Activated CD4-positive, alpha-beta T cell treated with anti-CD3 and anti-CD28 coated beads, Interleukin-2, Interleukin-6, amounts not matched to agents 100 ng/mL and 50 ng/mL, durations not matched to agents 16 hours and 8 hours (primary cell): ENCODE data around the gene NBEA.
"Not testable (repeated sequence)": the region's sequence is repeated elsewhere in the genome, so short reads cannot be mapped to it uniquely, and the experiment has no call there.

Experiments used
- DNase-seq: peaks from one replicate; pipeline ENCODE4 v3.0.0-alpha.2; 2020

NBEA gene

GRCh38 chr13:34941835-34942731 lies at the start of gene NBEA:
NBEA (plus strand) TSS chr13:34942270; CDS start chr13:34942821, 551 bp downstream.
- DNase-seq: peak; percentile 76

- no peak for DNase-seq
Measured at GRCh38 chr13:34894756-34895155, 47.3 kb upstream of the NBEA start.

GRCh38 chr13:34897220-34897619 lies 44.9 kb upstream of the NBEA start:
- no peak for DNase-seq

- DNase-seq: no peak
Measured at GRCh38 chr13:34899888-34900287, 42.2 kb upstream of the NBEA start.

GRCh38 chr13:34900288-34900739 lies 41.8 kb upstream of the NBEA start:
- DNase-seq: no peak

GRCh38 chr13:34901572-34901971 lies 40.5 kb upstream of the NBEA start:
- no peak for DNase-seq

GRCh38 chr13:34911159-34911558 lies 30.9 kb upstream of the NBEA start:
- DNase-seq: no peak

- DNase-seq: no peak
Measured at GRCh38 chr13:34913040-34913439, 29.0 kb upstream of the NBEA start.

GRCh38 chr13:34914416-34914815 lies 27.7 kb upstream of the NBEA start:
- no peak for DNase-seq

GRCh38 chr13:34926508-34926907 lies 15.6 kb upstream of the NBEA start:
- no peak for DNase-seq

- not testable (repeated sequence) for DNase-seq
Measured at GRCh38 chr13:34928676-34929075, 13.4 kb upstream of the NBEA start.

GRCh38 chr13:34931572-34931971 lies 10.5 kb upstream of the NBEA start:
- DNase-seq: no peak

- DNase-seq: no peak
Measured at GRCh38 chr13:34933349-34933748, 8.7 kb upstream of the NBEA start.

GRCh38 chr13:34933786-34934185 lies 8.3 kb upstream of the NBEA start:
- DNase-seq: no peak

GRCh38 chr13:34935841-34936240 lies 6.2 kb upstream of the NBEA start:
- DNase-seq: no peak

- no peak for DNase-seq
Measured at GRCh38 chr13:34939771-34940170, 2.3 kb upstream of the NBEA start.

- DNase-seq: no peak
Measured at GRCh38 chr13:34941436-34941834, 635 bp upstream of the NBEA start.

GRCh38 chr13:34942732-34943435 lies 814 bp downstream of the NBEA start:
- no peak for DNase-seq

- DNase-seq: no peak
Measured at GRCh38 chr13:34943436-34944273, 1.6 kb downstream of the NBEA start.

- no peak for DNase-seq
Measured at GRCh38 chr13:34944274-34944634, 2.2 kb downstream of the NBEA start.

GRCh38 chr13:34944751-34945150 lies 2.7 kb downstream of the NBEA start:
- no peak for DNase-seq

- DNase-seq: no peak
Measured at GRCh38 chr13:34951528-34951927, 9.5 kb downstream of the NBEA start.

- DNase-seq: no peak
Measured at GRCh38 chr13:34959489-34959888, 17.4 kb downstream of the NBEA start.
